Head of caudate nucleus (tissue), 42 donors: ENCODE measurements around the gene KIAA1549.

Experiments
- DNase-seq, 42 donors: peaks; one replicate each; pipeline versions ENCODE4 v3.0.0 to v3.0.0-alpha.2; 2020 to 2021; ENCODE audit warnings: mixed read lengths in 7 of 42
- intact Hi-C: fragments of 100-400 bp; cut with DNase I; formaldehyde crosslinking; loops from one replicate; pipeline ENCODE4 v1.15.0; 2022

Gene KIAA1549

DNA sequence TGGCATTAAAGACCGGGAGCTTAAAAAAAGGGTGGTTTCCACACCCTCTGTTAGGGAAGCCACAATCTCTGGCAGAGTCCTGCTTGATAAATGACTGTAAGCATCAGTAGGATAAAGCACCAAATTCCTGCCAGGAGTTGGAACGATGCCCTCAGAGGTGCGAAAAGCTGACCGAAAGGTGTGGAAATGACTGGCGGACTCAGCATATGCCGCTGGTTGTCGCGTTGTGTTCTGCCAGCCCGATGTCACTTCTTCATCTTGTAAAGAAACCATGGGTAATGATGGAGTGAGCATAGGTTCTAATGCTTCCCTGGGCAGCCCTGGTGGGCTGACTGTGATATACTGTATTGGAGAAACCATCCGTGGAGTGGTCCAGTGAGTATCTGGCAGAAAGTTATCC lies 62.4 kb downstream of the KIAA1549 start:
- DNase-seq = no peak
- intact Hi-C loops = no loop called here

DNA sequence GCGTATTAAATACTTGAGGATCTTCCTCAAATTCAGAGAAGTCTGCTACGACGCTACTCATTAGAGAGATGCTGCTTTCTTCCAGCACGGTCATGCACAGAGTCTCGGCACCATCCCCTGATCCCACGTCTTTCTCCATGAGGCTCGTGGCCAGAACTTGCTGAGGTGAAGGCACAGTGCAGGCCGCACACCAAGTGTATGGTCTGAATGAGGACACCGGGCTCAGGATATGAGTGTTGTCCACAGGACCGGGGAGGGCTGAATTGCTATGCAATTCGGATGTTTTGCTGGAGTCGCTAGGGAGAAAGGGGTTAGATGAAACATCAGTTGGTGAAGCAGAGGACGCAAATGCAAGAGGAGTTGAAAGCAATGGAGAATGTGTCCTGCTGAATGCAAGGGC lies 63.0 kb downstream of the KIAA1549 start:
- DNase-seq = no peak
- intact Hi-C loops = no loop called here

DNA sequence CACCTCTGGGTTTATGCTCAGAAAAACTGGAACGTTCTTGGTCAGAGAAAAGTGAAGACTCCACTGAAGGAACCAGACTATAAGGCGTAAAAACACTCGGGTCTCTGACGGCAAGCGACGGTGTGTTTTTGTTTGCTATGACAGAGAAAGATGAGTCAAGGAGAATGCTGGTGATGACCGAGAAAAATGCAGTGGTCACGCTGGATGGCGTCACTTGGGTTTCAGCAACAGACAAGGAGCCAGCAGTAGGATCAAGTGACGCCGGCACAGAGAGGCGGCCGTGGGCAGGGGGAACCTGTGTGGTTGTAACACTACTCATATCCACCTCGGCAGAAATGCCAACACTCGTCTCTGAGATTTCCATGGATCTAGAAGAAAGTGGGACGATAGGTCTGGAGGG lies 63.4 kb downstream of the KIAA1549 start:
- intact Hi-C loops = no loop called here
- DNase-seq = no peak

DNA sequence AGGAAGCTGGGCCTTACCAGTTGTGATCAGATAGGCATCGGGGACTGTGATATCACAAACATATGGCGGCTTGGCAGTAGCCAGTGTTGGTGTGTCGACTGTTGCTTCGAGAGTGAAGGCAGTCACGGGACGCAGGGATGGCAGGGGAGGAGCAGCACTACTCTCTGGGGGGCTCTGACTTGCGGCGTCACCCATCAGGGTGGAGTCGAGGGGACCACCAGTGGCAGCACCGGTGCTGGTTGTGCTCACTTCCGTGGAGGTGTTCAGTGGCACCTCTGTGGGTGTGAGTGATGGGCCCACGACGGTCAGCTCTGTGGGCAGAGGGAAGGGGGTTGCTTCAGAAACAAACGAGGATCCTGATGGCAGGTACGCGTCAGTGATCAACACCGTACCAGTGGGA lies 64.5 kb downstream of the KIAA1549 start:
- intact Hi-C loops = no loop called here
- DNase-seq = no peak

DNA sequence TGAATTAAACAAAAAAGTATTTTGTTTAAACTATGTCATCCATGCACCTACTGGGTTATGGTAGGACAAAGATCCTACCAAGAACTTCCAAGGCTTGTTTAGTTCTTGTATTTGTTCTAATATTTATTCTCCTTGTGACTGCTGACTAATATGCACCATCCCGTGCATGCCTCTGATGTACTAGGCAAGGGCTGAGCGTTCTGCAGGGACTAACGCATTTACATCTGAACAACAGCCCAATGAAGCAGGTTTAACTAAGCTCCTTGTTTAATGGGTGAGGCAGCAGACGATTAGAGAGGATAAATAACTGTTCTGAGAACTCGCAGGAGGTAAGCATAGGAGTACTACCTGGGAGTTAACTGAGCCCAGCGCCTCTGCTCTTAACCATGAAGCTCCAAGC lies 64.9 kb downstream of the KIAA1549 start:
- no peak for DNase-seq
- intact Hi-C loops = no loop called here

DNA sequence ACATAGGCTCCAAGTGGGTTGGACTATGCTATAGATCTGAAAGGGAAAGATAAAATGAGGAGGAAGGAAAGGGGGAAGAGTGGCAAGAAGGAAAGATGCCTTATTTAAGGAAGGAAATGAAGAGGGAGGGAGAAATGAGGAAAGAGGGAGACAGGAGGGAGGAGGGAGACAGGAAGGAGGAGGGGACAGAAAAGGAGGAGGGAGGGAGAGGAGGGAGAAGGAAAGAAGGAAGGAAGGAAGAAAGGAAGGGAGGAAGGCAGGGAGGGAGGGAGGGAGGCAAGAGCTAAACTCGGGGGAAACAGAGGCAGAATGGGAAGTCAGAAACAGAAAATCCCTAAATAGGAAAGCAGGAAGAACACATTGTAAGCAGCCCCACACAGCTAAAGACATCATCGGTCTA lies 67.4 kb downstream of the KIAA1549 start:
- intact Hi-C loops = no loop called here
- no peak for DNase-seq

DNA sequence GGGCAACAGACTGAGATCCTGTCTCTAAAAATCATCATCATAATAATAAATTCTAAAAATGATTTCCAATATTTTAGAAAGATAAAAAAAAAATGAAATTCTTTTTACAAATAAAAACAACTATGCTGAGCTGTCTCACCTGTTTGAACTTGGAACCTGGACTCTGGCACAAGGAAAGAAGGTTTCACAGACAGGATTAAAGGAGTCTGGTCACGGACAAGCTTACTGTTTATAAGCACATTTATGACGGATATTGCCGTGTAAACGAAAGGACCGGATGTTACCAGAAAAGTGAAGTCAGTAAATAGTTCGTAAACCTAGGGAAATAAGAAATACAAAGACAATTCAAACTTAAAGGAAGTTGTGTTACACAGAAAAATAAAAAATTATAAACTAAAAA lies 70.2 kb downstream of the KIAA1549 start:
- intact Hi-C loops = no loop called here
- no peak for DNase-seq

DNA sequence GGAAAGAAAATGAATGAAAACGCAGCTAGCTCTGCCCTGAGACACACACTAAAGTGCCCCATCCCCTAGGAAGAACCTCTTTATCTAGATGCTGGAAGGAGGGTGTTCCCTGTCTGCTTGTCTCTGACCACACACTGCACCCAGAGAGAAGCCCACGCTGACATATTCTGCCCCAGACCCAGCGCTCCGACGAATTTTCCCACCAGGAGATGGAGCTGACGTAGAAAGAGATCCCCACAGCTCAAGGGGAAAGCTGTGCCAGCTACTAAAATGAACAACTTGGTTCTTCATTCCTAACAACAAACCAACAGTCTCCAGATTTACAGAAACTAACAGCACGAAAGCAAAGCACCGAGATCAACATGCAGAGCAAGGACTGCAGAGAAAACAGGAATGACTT lies 73.3 kb downstream of the KIAA1549 start:
- peak in 3 of 42 donors; percentile 10 to 41 (median 12) for DNase-seq
- intact Hi-C loops = no loop called here

GRCh38 chr7:138907201-138907847 lies 73.9 kb downstream of the KIAA1549 start:
- no peak for DNase-seq
- intact Hi-C loops = no loop called here

GRCh38 chr7:138903859-138904435 lies 77.2 kb downstream of the KIAA1549 start:
- DNase-seq = no peak
- intact Hi-C loops = no loop called here

DNA sequence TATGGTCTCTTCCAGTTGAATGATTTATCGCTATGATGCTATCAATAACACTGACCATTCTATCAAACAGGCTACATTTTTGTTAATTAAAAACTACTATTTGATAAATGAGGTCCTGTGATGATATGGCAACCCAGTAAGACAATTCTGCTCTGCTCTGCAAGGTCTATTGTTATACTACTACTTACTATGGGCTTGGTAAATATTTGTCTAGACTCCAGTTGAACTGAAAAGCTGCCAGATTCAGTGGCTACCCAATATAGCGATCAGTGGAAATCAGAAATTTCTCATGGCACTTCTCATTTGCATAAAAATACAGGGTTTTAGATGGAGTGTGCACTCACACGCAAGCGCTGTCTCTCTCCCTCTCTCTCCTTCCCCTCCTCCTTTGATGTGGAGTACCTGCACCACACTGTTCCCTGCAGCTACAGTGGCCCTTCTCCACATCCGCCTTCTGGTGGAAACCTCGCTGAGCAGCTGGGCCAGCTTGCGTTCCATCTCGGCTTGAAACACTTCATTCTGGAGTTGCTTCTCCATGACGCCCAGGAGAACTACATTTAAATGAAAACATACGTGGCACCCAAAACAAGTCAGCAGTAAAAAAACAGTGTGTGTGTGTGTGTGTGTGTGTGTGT lies 77.9 kb downstream of the KIAA1549 start:
- intact Hi-C loops = no loop called here
- DNase-seq = no peak

GRCh38 chr7:138902161-138902560 lies 79.0 kb downstream of the KIAA1549 start:
- peak in 9 of 42 donors; percentile 18 to 64 (median 46) for DNase-seq
- intact Hi-C loops = no loop called here

- no peak for DNase-seq
- intact Hi-C loops = no loop called here
These were observed 81.0 kb downstream of the KIAA1549 start for GRCh38 chr7:138900035-138900828.

DNA sequence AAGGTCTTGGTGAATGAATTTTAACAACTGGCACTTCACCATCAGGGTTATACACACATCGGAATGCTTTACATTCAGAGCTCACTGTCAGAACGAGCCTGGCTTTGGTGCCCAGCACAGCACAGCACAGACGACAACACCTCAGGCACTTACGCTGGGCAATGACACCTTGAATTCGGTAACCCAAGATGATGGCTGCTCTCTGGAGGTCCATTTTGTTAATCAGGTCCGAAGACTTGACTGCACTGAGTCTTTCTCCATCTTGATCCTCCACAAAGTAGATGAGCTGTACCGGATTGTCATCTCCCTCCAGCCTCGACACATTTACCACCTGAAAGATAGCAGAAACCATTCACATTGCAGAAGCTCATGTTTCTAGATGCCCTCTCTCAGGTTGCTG lies 82.4 kb downstream of the KIAA1549 start:
- intact Hi-C loops = no loop called here
- DNase-seq = no peak

GRCh38 chr7:138898255-138898654 lies 82.9 kb downstream of the KIAA1549 start:
- DNase-seq = no peak
- intact Hi-C loops = no loop called here

- intact Hi-C loops = no loop called here
- no peak for DNase-seq
These were observed 85.5 kb downstream of the KIAA1549 start for GRCh38 chr7:138895679-138896078.

- intact Hi-C loops = no loop called here
- DNase-seq = no peak
These were observed 87.9 kb downstream of the KIAA1549 start for GRCh38 chr7:138893258-138893657.

DNA sequence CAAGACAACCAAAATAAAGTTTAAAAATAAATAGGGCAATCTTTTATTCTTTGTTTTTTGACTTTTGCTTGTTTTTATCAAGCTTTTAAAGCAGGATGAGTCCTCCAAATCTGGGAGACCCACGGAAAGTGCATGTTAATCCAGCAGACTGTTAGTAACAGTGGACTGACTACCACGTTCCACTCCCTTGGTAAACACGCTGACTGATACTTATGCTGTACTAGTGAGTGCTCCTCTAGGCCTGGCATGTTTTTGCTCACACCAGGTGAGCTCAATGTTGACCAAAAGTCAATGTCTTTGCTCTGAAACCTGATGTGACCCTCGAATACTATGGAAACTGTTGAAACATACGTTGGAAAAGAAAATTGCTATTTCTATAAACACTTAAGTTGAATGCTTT lies 88.4 kb downstream of the KIAA1549 start:
- intact Hi-C loops = no loop called here
- DNase-seq = no peak

- no peak for DNase-seq
- intact Hi-C loops = no loop called here
These were observed 89.1 kb downstream of the KIAA1549 start for GRCh38 chr7:138892006-138892630.

DNA sequence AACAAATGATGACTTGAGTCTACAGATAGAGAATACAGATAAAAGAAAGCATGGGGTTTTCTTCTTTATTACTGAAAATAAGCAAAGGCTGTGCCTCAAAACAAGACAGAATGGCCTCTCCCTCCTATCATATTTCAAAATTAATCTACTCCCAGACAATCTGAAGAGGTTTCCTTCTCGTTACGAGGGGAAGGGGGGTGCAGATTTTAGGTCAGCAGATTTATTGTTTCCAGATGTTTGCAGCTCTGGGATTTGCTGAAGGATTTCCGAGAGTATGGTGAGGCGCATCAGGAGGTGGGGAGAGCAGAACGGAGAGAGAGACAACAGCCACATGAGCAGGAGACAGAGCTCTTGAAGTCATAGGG lies 89.8 kb downstream of the KIAA1549 start:
- intact Hi-C loops = no loop called here
- DNase-seq = no peak
